NCI-H2196 (cell line): ENCODE results near the gene R3HDM2.
"Not testable (repeated sequence)": the region's sequence is repeated elsewhere in the genome, so short reads cannot be mapped to it uniquely, and the experiment has no call there.

ENCODE experiments used
- DNase-seq: peaks from one replicate; lab custom pipeline; 2025; ENCODE audit not compliant: unreplicated experiment; lab: John Stamatoyannopoulos, UW

Gene R3HDM2

GRCh38 chr12:57454213-57454565 lies 23.3 kb upstream of the R3HDM2 start:
- DNase-seq = no peak

- DNase-seq = peak; percentile 81
Observed at GRCh38 chr12:57452937-57453509, 22.2 kb upstream of the R3HDM2 start.

- DNase-seq = no peak
Observed at GRCh38 chr12:57452181-57452936, 21.5 kb upstream of the R3HDM2 start.

- DNase-seq = no peak
Observed at GRCh38 chr12:57451233-57451778, 20.5 kb upstream of the R3HDM2 start.

GRCh38 chr12:57450057-57450456 lies 19.2 kb upstream of the R3HDM2 start:
- DNase-seq = no peak

GRCh38 chr12:57449375-57449774 lies 18.5 kb upstream of the R3HDM2 start:
- no peak for DNase-seq

GRCh38 chr12:57448669-57449068 lies 17.8 kb upstream of the R3HDM2 start:
- DNase-seq = no peak

- no peak for DNase-seq
Observed at GRCh38 chr12:57446292-57446960, 15.6 kb upstream of the R3HDM2 start.

DNA sequence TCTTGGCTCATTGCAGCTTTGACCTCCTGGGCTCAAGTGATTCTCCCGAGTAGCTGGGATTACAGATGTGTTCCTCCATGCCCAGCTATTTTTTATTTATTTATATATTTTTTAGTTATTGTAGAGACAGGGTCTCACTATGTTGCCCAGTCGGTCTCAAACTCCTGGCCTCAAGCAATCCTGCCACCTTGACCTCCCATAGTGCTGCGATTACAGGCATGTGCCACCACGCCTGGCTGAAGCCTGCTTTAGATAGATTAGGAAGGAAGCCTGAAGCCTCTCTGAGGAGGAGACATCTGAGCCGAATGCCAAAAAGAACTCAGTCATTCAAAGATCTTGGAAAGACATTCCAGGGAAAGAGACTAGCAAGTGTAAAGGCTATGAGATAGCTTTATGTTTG lies 13.9 kb upstream of the R3HDM2 start:
- DNase-seq = no peak

- DNase-seq = not testable (repeated sequence)
Observed at GRCh38 chr12:57444337-57444736, 13.5 kb upstream of the R3HDM2 start.

- DNase-seq = no peak
Observed at GRCh38 chr12:57441846-57442427, 11.1 kb upstream of the R3HDM2 start.

GRCh38 chr12:57441393-57441792 lies 10.6 kb upstream of the R3HDM2 start:
- DNase-seq = not testable (repeated sequence)

- DNase-seq = no peak
Observed at GRCh38 chr12:57439762-57440266, 9.0 kb upstream of the R3HDM2 start.

- DNase-seq = no peak
Observed at GRCh38 chr12:57438400-57438799, 7.6 kb upstream of the R3HDM2 start.

GRCh38 chr12:57435293-57435692 lies 4.5 kb upstream of the R3HDM2 start:
- DNase-seq = no peak

GRCh38 chr12:57434517-57435223 lies 3.8 kb upstream of the R3HDM2 start, which contains the start of gene INHBC:
INHBC (plus strand) TSS chr12:57434784; CDS start chr12:57434887, 103 bp downstream.
- DNase-seq = no peak

GRCh38 chr12:57433370-57433769 lies 2.5 kb upstream of the R3HDM2 start:
- DNase-seq = no peak

DNA sequence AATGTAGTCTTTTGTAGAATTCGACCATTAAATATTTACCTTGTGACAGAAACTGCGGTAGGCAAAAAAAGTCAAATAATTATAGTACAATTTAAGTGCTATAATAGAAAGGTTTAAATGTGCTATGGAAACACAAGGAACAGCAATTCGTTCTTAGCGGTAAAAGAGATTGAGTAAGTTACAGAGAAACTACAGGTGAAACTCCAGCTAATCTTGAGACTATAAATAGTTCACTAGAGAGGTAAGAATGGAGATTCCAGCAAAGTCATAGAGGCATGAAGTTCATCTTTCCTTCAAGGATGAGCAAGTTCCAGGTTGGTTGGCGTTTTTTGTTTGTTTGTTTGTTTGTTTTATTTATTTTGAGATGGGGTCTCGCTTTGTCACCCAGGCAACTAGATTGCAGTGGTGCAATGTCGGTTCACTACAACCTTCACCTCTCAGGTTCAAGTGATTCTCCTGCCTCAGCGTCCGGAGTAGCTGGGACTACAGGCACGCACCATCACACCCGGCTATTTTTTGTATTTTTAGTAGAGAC lies 878 bp upstream of the R3HDM2 start:
- DNase-seq = no peak

GRCh38 chr12:57430112-57430930 lies 522 bp downstream of the R3HDM2 start:
- peak; percentile 80 for DNase-seq
